Measurements from ENCODE around the gene METRN. TPM values are rescaled to one million over a fixed set of nuclear protein-coding genes. Genes with fewer than 3 reads are reported as not detected.
"Not testable (repeated sequence)": the region's sequence is repeated elsewhere in the genome, so short reads cannot be mapped to it uniquely, and the experiment has no call there.

METRN gene
- total RNA-seq, 2 donors from 2014 or later, result 52.0 to 78.2 TPM

DNA sequence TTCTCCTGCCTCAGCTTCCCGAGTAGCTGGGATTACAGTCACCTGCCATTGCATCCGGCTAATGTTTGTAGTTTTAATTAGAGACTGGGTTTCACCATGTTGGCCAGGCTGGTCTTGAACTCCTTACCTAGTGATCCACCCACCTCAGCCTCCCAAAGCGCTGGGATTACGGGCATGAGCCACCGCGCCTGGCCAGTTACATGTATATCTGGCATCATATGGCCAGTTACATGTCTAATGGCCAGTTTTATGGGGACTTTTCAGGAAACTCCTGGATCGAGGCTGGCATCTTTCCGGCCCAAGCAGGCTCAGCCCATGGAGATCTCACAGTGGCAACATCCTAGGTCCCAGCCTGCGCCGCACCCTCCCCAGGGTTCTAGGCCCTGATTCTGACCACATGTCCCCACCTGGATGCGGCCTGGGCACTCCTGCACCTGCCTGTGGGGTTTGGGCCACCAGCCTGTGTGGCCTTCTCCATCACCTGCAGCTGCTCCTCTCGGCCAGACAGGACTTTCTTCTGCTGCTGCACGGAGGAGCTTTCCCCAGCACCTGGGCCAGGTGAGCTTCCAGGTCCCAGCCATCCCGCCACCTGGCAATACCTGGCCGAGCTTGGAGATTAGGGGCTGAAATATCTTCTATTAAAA is 27.2 kb downstream of the METRN start:
- intact Hi-C loops (cut with DNase I), result no loop called here
- Histone ChIP-seq H3K27me3 (replicated peaks; ENCODE audit: insufficient read depth) (no peaks in the 10 kb centered on the region), H3K4me1 (replicated peaks) (no peaks in the 10 kb centered on the region)

DNA sequence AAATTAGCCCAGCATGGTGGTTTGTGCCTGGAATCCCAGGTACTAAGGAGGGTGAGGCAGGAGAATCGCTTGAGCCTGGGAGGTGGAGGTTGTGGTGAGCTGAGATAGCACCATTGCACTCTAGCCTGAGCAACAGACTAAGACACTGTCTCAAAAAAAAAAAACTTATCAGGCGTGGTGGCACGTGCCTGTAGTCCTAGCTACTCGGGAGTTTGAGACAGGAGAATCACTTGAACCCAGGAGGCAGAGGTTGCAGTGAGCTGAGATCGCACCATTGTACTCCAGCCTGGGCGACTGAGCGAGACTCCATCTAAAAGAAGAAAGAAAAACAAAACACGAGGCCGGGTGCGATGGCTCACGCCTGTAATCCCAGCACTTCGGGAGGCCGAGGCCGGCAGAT is 28.0 kb downstream of the METRN start:
- H3K27ac ChIP-seq; intact Hi-C loops (cut with DNase I); DNase-seq (ENCODE audit: low spot score); H3K9me3 ChIP-seq; H3K4me3 ChIP-seq; H3K27me3 ChIP-seq (replicated peaks; ENCODE audit: insufficient read depth); H3K36me3 ChIP-seq; H3K4me1 ChIP-seq (replicated peaks): not testable (repeated sequence)
- 84% methylated on average over 14 of the region's 14 CpGs for WGBS

More for the DNA sequence above, 27.2 kb downstream of the METRN start:
- WGBS, result 86% methylated on average over 15 of the region's 15 CpGs
- no peak for TF ChIP-seq POLR2A (IDR thresholded peaks at IDR 0.05)
- TF ChIP-seq, protein P1, sequence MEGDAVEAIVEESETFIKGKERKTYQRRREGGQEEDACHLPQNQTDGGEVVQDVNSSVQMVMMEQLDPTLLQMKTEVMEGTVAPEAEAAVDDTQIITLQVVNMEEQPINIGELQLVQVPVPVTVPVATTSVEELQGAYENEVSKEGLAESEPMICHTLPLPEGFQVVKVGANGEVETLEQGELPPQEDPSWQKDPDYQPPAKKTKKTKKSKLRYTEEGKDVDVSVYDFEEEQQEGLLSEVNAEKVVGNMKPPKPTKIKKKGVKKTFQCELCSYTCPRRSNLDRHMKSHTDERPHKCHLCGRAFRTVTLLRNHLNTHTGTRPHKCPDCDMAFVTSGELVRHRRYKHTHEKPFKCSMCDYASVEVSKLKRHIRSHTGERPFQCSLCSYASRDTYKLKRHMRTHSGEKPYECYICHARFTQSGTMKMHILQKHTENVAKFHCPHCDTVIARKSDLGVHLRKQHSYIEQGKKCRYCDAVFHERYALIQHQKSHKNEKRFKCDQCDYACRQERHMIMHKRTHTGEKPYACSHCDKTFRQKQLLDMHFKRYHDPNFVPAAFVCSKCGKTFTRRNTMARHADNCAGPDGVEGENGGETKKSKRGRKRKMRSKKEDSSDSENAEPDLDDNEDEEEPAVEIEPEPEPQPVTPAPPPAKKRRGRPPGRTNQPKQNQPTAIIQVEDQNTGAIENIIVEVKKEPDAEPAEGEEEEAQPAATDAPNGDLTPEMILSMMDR (IDR thresholded peaks at IDR 0.05), result no peak
- DNase-seq (ENCODE audit: low spot score), result no peak
- H3K9me3 ChIP-seq, result no peaks in the 10 kb centered on the region
- no peak overlapping the region for H3K27ac ChIP-seq
- no peak overlapping the region for H3K4me3 ChIP-seq
- H3K36me3 ChIP-seq, result no peaks in the 10 kb centered on the region

DNA sequence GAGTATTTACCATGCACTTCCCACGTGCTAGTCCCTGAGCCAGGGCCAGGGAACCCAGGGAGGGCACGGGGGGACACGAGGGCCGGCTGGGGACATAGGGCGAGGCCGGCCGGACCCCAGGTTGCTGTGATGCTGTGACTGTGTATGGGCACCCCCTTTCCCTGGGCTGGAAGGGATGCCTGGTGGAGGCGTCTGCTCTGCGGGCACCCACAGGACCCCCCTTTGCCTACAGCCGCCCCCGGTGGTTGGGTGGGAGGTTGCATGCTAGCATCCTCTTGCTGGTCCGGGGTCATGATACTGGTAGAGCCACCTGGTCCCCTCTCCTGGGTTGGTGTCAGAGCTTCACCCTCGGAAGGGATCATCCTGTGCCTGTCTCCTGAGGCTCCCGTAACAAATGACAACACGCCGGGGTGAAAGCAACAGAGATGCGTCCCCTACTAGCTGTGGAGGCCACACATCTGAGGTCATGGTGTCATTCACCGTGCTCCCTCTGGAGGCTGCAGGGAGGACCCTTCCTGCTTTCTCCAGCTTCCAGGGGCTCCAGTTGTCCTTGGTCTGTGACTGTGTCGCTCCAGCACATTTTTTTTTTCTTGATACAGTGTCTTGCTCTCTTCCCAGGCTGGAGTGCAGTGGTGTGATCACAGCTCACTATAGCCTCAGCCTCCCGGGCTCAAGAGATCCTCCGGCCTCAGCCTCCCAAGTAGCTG is 29.0 kb downstream of the METRN start:
- no peak for DNase-seq (ENCODE audit: low spot score)
- no peaks in the 10 kb centered on the region for H3K9me3 ChIP-seq
- no peaks in the 10 kb centered on the region for H3K4me1 ChIP-seq (replicated peaks)
- intact Hi-C loops (cut with DNase I), result no loop called here
- 83% methylated on average over 18 of the region's 21 CpGs for WGBS
- no peaks in the 10 kb centered on the region for H3K27me3 ChIP-seq (replicated peaks; ENCODE audit: insufficient read depth)
- H3K4me3 ChIP-seq, result no peak overlapping the region
- no peak overlapping the region for H3K27ac ChIP-seq
- no peaks in the 10 kb centered on the region for H3K36me3 ChIP-seq
- TF ChIP-seq, protein P1 (IDR thresholded peaks at IDR 0.05), result no peak
- TF ChIP-seq POLR2AphosphoS5 (IDR thresholded peaks at IDR 0.05), result no peak
- no peak for TF ChIP-seq POLR2A (IDR thresholded peaks at IDR 0.05)

DNA sequence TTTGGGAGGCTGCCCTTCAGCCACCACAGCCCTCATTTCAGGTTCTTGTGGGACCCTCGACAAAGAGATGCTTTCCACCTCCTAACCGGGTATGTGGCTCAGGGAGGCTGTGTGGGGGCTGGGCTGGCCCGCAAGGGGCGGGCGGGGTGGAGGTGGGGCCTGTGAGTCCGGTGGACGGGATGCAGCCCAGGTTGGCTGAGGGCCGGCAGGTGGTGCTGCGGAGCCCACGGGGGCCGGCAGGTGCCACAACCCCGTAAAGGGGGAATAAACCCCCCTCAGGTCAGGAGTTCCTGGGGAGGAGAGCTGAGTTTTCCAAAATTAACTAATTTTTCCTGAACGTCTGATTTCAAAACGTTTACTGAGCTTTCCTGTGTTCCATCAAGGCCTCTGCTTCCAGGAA is 30.8 kb downstream of the METRN start:
- Histone ChIP-seq H3K27me3 (replicated peaks; ENCODE audit: insufficient read depth) (no peaks in the 10 kb centered on the region), H3K36me3 (no peaks in the 10 kb centered on the region), H3K4me1 (replicated peaks) (no peaks in the 10 kb centered on the region), H3K9me3 (no peaks in the 10 kb centered on the region), H3K4me3 (no peak overlapping the region), H3K27ac (no peak overlapping the region)
- 9% methylated on average over 14 of the region's 14 CpGs for WGBS
- TF ChIP-seq POLR2A (IDR thresholded peaks at IDR 0.05), result no peak
- TF ChIP-seq, protein P1 (IDR thresholded peaks at IDR 0.05), result peak in 1 of 4 experiments; percentile 34
- DNase-seq (ENCODE audit: low spot score), result no peak
- intact Hi-C loops (cut with DNase I), result no loop called here

DNA sequence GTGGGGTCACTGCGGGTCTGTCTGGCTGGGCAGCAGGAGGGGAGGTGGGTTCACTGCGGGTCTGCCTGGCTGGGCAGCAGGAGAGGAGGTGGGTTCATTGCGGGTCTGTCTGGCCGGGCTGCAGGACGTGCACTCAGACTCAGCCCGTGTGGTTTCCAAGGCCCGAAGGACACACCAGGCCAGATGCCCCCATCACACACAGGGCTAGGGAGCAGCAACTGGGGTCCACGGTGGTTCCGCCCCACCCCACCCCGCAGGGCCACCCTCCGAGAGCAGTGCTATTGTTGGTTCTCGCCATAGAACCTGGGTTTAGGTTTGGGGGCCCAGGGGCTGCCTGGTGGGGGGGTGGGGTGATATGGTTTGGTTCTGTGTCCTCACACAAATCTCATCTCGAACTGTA is 31.7 kb downstream of the METRN start:
- no peaks in the 10 kb centered on the region for H3K36me3 ChIP-seq
- no peak for DNase-seq (ENCODE audit: low spot score)
- H3K27ac ChIP-seq, result no peak overlapping the region
- H3K4me1 ChIP-seq (replicated peaks), result no peaks in the 10 kb centered on the region
- WGBS, result 83% methylated on average over 12 of the region's 13 CpGs
- no peaks in the 10 kb centered on the region for H3K9me3 ChIP-seq
- TF ChIP-seq POLR2AphosphoS5 (IDR thresholded peaks at IDR 0.05), result no peak
- TF ChIP-seq, protein P1 (IDR thresholded peaks at IDR 0.05), result no peak
- TF ChIP-seq POLR2A (IDR thresholded peaks at IDR 0.05), result no peak
- H3K27me3 ChIP-seq (replicated peaks; ENCODE audit: insufficient read depth), result no peaks in the 10 kb centered on the region
- intact Hi-C loops (cut with DNase I), result no loop called here
- H3K4me3 ChIP-seq, result no peak overlapping the region

All from prostate gland (tissue), 2 donors.